Measurements from ENCODE around the gene LRIG1. TPM values are rescaled to one million over a fixed set of nuclear protein-coding genes. Genes with fewer than 3 reads are reported as not detected.

The LRIG1 gene
- total RNA-seq, 1 donor from 2014 or later: 111 TPM

- H3K9me3 Mint-ChIP-seq (ENCODE audit: low read depth): no peaks in the 10 kb centered on the region
- peak overlapping the region; percentile 60 for H3K4me3 Mint-ChIP-seq (ENCODE audit: unreplicated experiment)
- peaks cover 6% of the 10 kb centered on the region for H3K36me3 Mint-ChIP-seq (ENCODE audit: low read depth)
- H3K4me1 Mint-ChIP-seq (ENCODE audit: low read depth): peaks cover 59% of the 10 kb centered on the region
- DNase-seq (ENCODE audit: low spot score): no peak
- H3K27me3 Mint-ChIP-seq (ENCODE audit: low read depth): no peaks in the 10 kb centered on the region
- no peak for TF ChIP-seq CTCF (IDR thresholded peaks at IDR 0.05)
- peak overlapping the region; percentile 98 for H3K27ac Mint-ChIP-seq (ENCODE audit: unreplicated experiment)
Observed at GRCh38 chr3:66443118-66443803, 57.6 kb downstream of the LRIG1 start.

GRCh38 chr3:66442254-66443117, 58.3 kb downstream of the LRIG1 start:
- Mint-ChIP-seq H3K36me3 (ENCODE audit: low read depth) (peaks cover 7% of the 10 kb centered on the region), H3K9me3 (ENCODE audit: low read depth) (no peaks in the 10 kb centered on the region), H3K27ac (ENCODE audit: unreplicated experiment) (peak overlapping the region; percentile 98), H3K4me3 (ENCODE audit: unreplicated experiment) (peak overlapping the region; percentile 60), H3K4me1 (ENCODE audit: low read depth) (peaks cover 57% of the 10 kb centered on the region), H3K27me3 (ENCODE audit: low read depth) (no peaks in the 10 kb centered on the region)
- DNase-seq (ENCODE audit: low spot score): no peak
- TF ChIP-seq CTCF (IDR thresholded peaks at IDR 0.05): no peak

- Mint-ChIP-seq H3K27me3 (ENCODE audit: low read depth) (no peaks in the 10 kb centered on the region), H3K4me1 (ENCODE audit: low read depth) (peaks cover 63% of the 10 kb centered on the region), H3K4me3 (ENCODE audit: unreplicated experiment) (peak overlapping the region; percentile 50), H3K36me3 (ENCODE audit: low read depth) (peaks cover 9% of the 10 kb centered on the region), H3K27ac (ENCODE audit: unreplicated experiment) (peak overlapping the region; percentile 98), H3K9me3 (ENCODE audit: low read depth) (no peaks in the 10 kb centered on the region)
- no peak for DNase-seq (ENCODE audit: low spot score)
- no peak for TF ChIP-seq CTCF (IDR thresholded peaks at IDR 0.05)
Observed at GRCh38 chr3:66441692-66442091, 59.1 kb downstream of the LRIG1 start.

GRCh38 chr3:66441129-66441528, 59.7 kb downstream of the LRIG1 start:
- peaks cover 12% of the 10 kb centered on the region for H3K36me3 Mint-ChIP-seq (ENCODE audit: low read depth)
- no peak for TF ChIP-seq CTCF (IDR thresholded peaks at IDR 0.05)
- no peaks in the 10 kb centered on the region for H3K9me3 Mint-ChIP-seq (ENCODE audit: low read depth)
- DNase-seq (ENCODE audit: low spot score): no peak
- H3K4me1 Mint-ChIP-seq (ENCODE audit: low read depth): peaks cover 69% of the 10 kb centered on the region
- H3K27ac Mint-ChIP-seq (ENCODE audit: unreplicated experiment): peak overlapping the region; percentile 98
- H3K27me3 Mint-ChIP-seq (ENCODE audit: low read depth): no peaks in the 10 kb centered on the region
- peak overlapping the region; percentile 50 for H3K4me3 Mint-ChIP-seq (ENCODE audit: unreplicated experiment)

GRCh38 chr3:66439666-66440344, 61.0 kb downstream of the LRIG1 start:
- H3K27ac Mint-ChIP-seq (ENCODE audit: unreplicated experiment): no peak overlapping the region
- H3K27me3 Mint-ChIP-seq (ENCODE audit: low read depth): no peaks in the 10 kb centered on the region
- no peak overlapping the region for H3K4me3 Mint-ChIP-seq (ENCODE audit: unreplicated experiment)
- peaks cover 73% of the 10 kb centered on the region for H3K4me1 Mint-ChIP-seq (ENCODE audit: low read depth)
- no peak for DNase-seq (ENCODE audit: low spot score)
- H3K36me3 Mint-ChIP-seq (ENCODE audit: low read depth): peaks cover 12% of the 10 kb centered on the region
- no peaks in the 10 kb centered on the region for H3K9me3 Mint-ChIP-seq (ENCODE audit: low read depth)
- TF ChIP-seq CTCF (IDR thresholded peaks at IDR 0.05): no peak
